NOMO-1 treated with DMSO at 0.1 percent for 48 hours (cell line): ENCODE results near the gene CYRIA.

ENCODE experiments used
- DNase-seq: peaks from one replicate; lab custom pipeline; 2025; ENCODE audit not compliant: unreplicated experiment; lab: John Stamatoyannopoulos, UW

CYRIA gene

GRCh38 chr2:16671760-16672159 is 6.1 kb upstream of the CYRIA start:
- no peak for DNase-seq

DNA sequence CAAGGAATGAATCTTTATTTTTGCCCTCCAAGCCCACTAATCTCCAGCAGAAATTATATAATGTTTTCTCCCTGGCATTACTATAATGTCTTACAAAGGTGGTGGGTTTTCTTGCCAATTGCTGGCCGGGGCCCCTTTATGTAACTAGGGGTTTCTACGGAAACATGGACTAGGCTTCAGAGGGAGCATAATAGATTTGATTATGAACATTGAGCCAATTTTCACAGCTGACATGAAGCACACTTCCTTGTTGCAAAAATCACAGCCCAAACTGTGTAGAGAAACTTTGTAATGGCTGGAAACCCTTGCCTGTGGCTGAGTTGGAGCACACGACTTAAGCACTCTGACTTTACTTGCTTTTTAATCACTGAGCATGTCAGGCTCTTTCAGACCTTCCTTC is 3.8 kb upstream of the CYRIA start:
- no peak for DNase-seq

- DNase-seq = no peak
Measured at GRCh38 chr2:16666449-16666801, 791 bp upstream of the CYRIA start.

DNA sequence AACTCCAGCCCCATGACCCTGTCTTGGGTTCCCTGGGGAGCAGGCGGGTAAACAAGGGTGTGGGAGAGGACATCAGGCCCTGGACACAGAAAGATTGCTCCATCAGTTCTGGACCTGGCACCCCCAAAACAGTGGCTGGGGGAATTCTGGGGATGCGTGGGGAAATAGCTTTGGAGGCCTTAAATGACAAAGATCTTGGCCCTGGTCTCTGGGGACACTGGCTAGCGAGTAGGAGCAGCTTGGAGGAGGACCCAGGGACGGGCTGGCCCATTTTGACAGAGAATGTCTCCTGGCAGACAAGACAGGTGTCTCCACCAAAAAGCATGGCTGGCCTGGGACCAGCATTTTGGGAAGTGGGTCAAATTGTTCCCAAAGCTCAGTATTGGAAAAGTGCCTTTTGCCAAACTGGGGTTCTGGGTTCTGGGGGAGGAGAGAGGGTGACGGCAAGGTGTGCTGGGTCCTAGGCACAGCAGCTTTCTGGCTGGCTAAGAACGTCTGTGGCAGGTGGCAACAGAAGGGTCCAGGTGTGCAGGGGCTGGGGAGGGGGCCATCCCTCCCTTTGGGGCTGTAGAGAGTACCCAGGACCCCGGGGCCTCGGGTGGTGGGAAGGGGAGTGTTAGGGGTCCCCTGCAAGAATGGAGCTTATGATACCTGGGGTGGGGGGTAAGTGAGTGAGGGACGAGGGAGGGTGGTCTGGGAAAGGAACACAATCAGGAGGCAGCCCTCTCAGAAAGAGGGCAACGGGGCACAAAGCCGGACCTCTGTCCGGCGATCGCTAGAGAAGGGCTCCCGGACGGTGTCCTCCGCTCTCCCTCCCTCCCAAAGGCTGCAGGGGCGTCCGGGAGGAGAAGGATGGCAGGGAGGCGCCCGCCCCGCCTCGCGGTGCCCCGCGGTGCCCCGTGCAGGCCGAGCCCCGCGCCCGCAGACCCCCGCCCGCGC is 556 bp downstream of the CYRIA start:
- no peak for DNase-seq

DNA sequence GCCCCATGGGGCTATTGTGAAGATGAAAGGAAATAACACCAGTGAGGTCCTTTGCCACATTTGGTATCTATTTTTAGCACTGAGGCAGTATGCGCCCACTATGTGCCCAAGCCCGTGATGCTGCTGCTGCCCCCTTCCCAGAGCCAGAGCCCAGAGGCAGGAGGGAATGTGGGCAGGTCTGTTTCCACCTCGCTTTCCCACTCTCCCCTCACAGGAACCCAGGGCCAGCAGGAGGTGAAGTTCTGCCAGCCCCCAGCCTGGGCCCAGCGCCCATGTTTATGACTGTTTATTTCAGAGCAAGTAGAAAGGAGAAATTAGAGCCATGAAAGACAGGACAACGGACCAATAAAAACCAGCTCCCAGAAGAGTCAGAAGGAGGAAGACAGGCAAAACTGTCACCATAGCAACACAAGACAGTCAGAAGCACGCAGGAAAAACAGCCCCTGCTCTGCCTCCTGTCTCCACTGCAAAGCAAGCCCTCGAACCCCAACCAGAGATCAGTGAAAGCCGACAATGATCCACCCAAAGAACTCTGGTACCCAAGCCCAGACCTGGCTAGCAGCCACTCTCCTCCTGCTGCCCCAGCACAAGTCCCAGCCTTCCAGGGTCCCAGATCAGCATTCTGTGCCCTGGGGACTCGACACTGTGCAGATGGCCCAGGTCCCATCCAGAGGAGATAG is 1.4 kb downstream of the CYRIA start:
- DNase-seq = peak; percentile 93

DNA sequence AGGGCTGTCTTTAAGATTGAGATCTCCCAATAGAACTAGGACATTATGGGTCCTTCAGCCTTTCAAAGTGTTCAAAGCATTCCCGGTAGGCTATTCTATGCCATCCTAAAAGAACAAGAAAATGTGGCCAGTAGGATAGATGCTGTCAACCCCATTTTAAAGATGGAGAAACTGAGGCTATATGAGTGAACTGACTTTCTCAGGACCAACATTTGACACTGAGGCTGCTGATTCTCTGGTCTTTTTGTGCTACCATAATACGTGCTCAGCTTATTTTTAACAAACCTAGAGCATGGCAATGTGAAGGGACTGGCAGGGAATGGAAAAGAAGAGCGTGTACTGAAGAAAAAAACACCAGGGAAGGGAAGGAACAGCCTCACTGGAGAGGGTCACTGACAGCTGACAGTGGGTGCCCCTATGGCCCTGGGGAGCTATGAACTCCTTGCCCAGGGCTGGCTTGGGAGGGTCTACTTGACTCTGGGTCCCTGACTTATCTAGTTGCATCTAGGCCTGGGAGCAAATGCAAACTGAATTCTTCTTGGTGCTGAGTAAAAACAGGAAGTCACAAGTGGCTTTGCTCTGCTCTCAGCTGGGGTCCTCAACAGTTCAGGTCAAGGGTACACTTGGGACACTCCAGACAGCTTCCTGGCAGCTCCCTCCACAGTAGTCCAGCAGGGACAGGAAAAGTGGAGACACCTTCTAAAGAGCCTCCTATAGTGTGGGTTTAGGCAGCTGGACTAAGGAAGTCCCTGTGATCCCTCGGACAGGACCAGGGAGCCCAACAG is 2.3 kb downstream of the CYRIA start:
- peak; percentile 26 for DNase-seq

DNA sequence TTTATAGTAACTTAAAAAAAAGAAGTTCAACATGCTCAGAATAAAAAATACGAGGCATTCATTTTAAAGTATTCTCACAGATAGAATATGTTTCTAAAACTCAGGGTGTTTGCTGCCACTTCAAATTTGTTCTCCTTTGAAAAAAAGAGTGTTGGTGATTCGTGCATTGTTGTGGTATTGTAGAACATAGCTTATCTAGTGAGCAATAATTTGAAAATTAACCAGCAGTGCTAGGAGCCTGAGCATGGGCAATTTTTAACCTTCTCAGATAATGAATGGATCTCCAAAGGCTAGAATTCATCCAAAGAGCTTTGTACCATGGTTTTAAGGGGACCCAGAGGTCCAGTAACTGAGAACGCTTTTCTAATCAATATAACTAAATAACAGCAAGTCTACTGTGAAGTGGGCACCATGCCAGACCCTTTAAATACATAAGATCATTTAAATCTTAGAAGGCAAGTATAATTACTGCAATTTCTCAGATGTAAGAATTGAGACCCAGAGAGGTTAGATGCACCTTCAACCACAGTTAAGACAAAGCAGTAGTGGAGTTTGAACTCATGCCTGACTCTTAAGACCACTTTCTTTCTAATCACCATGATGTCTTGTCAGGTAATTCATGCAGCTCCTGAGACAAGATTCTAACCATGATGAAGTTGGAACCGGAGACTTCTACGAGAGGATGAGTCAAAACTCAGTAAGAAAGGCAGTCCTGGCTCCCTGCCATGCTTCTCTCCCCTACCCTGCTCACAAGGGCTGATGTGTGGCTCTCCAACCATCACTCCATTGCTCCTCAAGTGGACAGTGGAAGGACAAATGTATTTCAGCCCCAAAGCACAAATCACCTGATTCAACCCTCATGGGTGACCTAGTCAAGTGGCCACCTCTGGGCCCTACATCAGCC is 3.4 kb downstream of the CYRIA start:
- no peak for DNase-seq

DNA sequence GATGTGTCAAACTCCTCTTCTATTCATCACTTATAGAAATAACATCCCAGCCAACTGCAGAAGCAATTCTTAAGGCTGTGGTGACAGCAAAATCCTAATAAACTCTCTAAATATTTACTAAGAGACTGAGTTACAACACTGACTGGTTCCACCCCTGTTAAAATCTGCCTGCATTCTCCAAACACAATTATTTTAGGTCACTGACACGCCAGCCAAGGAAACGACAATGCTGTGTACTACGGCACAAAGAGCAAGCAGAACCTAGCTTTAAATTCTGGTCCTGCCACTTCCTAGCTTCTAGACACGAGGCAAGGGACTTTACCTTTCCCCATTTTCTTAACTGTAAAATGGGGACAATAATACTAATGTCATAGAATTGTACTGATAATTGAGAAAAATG is 4.1 kb downstream of the CYRIA start:
- DNase-seq = no peak

DNA sequence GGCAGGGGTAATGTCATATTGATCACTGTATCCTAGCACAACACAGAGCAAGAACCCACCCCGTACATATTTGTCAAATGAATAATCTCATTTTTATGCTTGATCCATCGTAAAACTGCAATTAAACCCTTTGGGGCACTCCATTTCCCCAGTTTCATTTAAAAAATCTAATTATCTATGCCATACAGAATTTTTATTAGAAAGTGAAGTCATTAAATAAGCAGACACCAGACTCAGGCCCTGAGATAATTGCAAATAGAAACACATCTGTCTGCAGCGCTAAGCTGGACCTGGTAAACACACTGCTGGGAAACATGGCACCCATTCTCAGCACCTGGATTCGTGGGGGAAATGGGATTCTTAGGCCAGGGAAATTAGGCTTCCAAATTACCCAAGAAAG is 5.1 kb downstream of the CYRIA start:
- DNase-seq = no peak

DNA sequence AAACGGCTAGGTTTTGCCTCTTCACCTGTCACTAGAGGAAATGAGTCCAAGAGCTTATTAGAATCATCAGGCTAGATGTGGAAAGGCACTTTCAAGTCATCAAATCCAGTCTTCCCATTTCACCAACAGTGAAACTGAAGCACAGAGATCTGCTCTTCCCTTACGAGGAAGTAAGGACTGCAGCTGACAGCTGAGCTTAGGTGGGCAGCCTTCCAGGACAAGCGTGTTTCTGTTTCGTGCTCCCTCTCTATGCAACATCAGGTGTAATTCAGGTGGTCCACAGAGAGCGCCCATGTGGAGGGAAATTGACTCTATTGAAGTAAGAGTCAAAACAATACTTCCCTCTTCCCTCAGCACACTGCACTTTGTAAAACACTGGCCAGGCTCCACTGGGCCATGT is 5.5 kb downstream of the CYRIA start:
- peak; percentile 10 for DNase-seq

DNA sequence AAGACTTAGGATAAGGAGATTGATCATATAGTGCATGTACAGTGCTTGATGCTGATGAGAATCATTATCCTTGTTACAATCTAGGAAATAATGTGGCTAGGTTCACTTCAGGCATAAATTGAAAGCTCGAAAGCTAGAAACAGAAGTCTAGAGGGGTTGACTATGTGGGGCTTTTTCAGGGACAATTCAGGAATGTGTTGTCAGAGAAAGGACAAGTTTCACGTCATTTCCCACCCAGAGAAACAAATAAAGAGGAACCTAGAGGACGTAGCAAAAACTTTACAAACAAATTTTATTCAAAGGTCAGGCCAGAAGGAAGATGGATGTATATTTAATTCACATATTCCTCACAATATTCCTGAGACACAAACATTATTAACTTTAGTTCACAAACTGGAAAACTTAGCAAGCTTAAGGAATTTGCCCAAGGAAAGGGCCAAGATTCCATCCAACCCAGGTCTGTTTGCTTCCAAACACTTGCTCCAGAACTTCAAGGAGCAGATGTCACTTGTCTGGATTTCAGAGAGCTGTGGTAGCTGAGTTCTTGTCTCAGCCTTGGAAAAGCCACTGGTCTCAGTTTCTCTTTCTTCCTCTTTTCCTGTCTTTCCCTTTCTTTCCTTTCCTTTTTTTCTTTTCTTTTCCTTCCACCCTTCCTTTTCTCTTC is 7.4 kb downstream of the CYRIA start:
- no peak for DNase-seq

- DNase-seq = no peak
Measured at GRCh38 chr2:16657671-16658070, 8.0 kb downstream of the CYRIA start.

GRCh38 chr2:16656784-16657391 is 8.7 kb downstream of the CYRIA start:
- peak; percentile 86 for DNase-seq

DNA sequence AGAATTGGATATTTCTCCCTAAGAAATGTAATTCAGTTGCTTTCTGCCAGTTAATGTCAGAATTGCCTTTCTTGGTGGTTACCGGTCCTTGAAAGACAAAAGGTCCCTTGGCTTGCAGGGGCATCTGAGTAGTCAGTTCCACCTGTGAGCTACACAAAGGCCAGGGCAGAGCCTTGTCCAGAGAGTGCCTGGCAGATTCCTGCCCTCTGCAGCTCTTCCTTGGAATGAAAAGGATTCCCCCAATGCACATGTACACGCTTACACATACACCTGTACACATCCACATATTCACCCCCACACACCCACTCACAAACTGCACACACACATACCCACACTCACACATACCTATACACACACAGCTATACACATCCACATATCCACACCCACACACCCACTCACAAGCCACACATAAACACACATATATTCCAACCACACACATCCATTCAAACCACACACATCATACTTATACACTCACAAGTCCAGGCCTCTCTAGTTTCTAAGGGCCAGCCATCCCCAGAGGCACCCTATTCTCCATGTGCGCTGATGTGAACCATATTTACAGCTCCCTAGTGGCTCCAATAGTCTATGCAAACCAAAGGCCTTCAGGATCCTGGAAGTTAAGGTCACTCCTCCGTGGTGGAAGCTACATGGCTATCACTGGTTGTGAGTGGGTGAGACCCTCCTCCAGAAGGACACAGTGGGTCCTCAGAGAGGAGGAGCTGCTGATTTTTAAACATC is 9.6 kb downstream of the CYRIA start:
- DNase-seq = no peak

DNA sequence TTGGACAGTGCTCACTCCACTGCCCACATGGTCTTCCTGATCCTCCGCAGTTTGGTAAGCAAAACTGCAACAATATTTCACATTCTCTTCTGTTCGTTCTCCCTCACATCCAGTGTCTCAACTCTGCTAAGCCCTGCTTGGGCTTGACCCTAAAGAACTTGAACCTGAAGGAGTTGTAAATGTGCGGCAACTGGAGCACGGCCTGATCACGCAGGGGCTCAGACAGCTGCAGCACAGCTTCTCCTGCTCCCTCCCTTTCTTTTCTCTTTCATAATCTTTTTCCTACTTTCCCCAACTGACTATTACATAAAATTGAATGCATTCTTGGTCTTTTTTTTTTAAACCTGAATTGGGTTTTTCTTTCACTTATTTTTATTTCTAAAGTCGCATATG is 10.2 kb downstream of the CYRIA start:
- no peak for DNase-seq

GRCh38 chr2:16654833-16655444 is 10.7 kb downstream of the CYRIA start:
- peak; percentile 61 for DNase-seq

GRCh38 chr2:16653799-16654198 is 11.8 kb downstream of the CYRIA start:
- DNase-seq = peak; percentile 92

DNA sequence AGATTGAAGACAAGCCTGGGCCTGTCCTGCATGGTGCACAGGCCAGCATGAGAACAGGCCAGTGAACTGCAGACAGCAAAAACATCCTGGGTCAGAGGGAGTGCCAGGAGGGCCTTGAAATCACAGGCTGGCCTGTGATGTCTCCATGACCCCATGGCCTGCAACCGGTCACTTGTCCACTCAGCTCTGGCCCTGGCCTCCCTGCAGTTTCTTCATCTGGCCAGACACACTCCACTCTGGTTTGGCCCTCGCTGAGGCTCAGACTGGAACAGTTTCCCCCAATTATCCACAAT is 12.6 kb downstream of the CYRIA start:
- no peak for DNase-seq
